ENCODE data around the gene PTPRG.

Gene PTPRG

DNA sequence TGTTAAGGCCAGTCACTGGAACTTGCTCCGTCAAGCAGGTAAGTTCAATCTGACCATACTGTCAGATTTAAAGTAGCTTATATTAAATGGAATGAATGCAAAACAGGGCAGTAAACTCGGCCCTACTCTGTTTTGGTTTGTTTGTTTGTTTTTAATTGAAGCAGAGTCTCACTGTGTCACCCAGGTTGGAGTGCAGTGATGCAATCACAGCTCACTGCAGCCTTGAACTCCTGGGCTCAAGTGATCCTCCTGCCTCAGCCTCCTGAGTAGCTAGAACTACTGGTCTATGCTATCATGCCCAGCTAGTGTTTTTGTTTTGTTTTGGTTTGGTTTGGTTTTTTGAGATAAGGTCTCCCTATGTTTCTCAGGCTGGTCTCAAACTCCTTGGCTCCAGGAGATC, 507.0 kb downstream of the PTPRG start:
- TF ChIP-seq EGR1 (IDR thresholded peaks at IDR 0.05) (no peak), EP300 (IDR thresholded peaks at IDR 0.05; ENCODE audit: borderline replicate concordance) (no peak), NFIC (IDR thresholded peaks at IDR 0.05) (no peak), RAD21 (IDR thresholded peaks at IDR 0.05; ENCODE audit: low read depth) (no peak), FOXM1 (IDR thresholded peaks at IDR 0.05; ENCODE audit: borderline replicate concordance, low read depth) (no peak), CREB1 (IDR thresholded peaks at IDR 0.05; ENCODE audit: low read depth) (no peak), TCF12 (IDR thresholded peaks at IDR 0.05; ENCODE audit: low read depth) (no peak), ZBTB7A (IDR thresholded peaks at IDR 0.05; ENCODE audit: low read depth) (no peak), YY1 (IDR thresholded peaks at IDR 0.05; ENCODE audit: low read depth) (no peak)
- TF ChIP-seq, protein P1, sequence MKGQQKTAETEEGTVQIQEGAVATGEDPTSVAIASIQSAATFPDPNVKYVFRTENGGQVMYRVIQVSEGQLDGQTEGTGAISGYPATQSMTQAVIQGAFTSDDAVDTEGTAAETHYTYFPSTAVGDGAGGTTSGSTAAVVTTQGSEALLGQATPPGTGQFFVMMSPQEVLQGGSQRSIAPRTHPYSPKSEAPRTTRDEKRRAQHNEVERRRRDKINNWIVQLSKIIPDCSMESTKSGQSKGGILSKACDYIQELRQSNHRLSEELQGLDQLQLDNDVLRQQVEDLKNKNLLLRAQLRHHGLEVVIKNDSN (IDR thresholded peaks at IDR 0.05): no peak
- TF ChIP-seq, protein P2, sequence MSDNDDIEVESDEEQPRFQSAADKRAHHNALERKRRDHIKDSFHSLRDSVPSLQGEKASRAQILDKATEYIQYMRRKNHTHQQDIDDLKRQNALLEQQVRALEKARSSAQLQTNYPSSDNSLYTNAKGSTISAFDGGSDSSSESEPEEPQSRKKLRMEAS (IDR thresholded peaks at IDR 0.05): no peak

DNA sequence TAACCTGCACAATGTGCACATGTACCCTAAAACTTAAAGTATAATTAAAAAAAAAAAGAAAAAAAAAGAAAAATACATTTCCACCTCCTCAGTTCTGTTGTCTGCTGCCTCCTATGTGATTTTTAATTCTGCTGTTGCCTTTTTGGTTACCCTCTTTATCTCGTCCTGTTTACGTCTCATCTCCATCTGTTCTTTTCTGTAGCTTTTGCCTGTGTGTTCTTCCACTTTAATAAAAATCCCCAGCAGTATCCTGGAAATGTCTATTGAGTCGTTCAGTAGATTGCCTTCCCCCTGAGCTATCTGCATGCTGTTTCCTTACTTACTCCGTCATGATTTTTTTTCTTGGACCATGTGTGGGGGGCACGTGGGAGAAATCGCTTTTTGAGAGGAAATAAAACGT, 509.5 kb downstream of the PTPRG start:
- TF ChIP-seq, protein P3, sequence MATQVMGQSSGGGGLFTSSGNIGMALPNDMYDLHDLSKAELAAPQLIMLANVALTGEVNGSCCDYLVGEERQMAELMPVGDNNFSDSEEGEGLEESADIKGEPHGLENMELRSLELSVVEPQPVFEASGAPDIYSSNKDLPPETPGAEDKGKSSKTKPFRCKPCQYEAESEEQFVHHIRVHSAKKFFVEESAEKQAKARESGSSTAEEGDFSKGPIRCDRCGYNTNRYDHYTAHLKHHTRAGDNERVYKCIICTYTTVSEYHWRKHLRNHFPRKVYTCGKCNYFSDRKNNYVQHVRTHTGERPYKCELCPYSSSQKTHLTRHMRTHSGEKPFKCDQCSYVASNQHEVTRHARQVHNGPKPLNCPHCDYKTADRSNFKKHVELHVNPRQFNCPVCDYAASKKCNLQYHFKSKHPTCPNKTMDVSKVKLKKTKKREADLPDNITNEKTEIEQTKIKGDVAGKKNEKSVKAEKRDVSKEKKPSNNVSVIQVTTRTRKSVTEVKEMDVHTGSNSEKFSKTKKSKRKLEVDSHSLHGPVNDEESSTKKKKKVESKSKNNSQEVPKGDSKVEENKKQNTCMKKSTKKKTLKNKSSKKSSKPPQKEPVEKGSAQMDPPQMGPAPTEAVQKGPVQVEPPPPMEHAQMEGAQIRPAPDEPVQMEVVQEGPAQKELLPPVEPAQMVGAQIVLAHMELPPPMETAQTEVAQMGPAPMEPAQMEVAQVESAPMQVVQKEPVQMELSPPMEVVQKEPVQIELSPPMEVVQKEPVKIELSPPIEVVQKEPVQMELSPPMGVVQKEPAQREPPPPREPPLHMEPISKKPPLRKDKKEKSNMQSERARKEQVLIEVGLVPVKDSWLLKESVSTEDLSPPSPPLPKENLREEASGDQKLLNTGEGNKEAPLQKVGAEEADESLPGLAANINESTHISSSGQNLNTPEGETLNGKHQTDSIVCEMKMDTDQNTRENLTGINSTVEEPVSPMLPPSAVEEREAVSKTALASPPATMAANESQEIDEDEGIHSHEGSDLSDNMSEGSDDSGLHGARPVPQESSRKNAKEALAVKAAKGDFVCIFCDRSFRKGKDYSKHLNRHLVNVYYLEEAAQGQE (IDR thresholded peaks at IDR 0.05; ENCODE audit: low read depth): no peak
- TF ChIP-seq NFIC (IDR thresholded peaks at IDR 0.05) (no peak), FOXM1 (IDR thresholded peaks at IDR 0.05; ENCODE audit: borderline replicate concordance, low read depth) (no peak), ZBTB7A (IDR thresholded peaks at IDR 0.05; ENCODE audit: low read depth) (no peak), TEAD4 (IDR thresholded peaks at IDR 0.05) (no peak), YY1 (IDR thresholded peaks at IDR 0.05; ENCODE audit: low read depth) (no peak), EP300 (IDR thresholded peaks at IDR 0.05; ENCODE audit: borderline replicate concordance) (no peak), CEBPB (IDR thresholded peaks at IDR 0.05) (no peak), TAF1 (IDR thresholded peaks at IDR 0.05; ENCODE audit: low read depth) (no peak)
- TF ChIP-seq, protein P1 (IDR thresholded peaks at IDR 0.05): no peak

DNA sequence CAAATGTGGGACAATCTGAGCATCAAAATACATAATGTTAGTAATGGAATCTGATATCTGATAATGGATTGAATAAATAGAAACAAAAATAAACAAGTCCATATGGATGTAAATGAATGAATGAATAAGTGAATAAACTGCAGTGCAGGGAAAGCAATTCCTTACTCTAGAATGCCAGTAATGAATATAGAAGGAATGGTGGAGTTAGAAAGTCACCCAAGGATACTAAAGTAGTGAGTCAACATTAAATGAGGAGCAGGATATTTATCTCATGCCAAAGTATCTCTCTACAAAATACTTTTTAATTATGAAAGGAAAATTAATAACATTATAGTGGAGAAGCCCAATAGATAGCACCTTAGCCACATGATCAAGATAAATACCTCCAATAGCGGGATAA, 511.7 kb downstream of the PTPRG start:
- TF ChIP-seq NFIC (IDR thresholded peaks at IDR 0.05): no peak
- TF ChIP-seq, protein P3 (IDR thresholded peaks at IDR 0.05; ENCODE audit: low read depth): no peak
- TF ChIP-seq TCF12 (IDR thresholded peaks at IDR 0.05; ENCODE audit: low read depth): no peak
- no peak for TF ChIP-seq YY1 (IDR thresholded peaks at IDR 0.05; ENCODE audit: low read depth)
- no peak for TF ChIP-seq TAF1 (IDR thresholded peaks at IDR 0.05; ENCODE audit: low read depth)
- no peak for TF ChIP-seq CEBPB (IDR thresholded peaks at IDR 0.05)
- no peak for TF ChIP-seq EP300 (IDR thresholded peaks at IDR 0.05; ENCODE audit: borderline replicate concordance)
- no peak for TF ChIP-seq CREB1 (IDR thresholded peaks at IDR 0.05; ENCODE audit: low read depth)
- TF ChIP-seq, protein P1 (IDR thresholded peaks at IDR 0.05): no peak
- TF ChIP-seq EGR1 (IDR thresholded peaks at IDR 0.05): no peak
- TF ChIP-seq ZBTB7A (IDR thresholded peaks at IDR 0.05; ENCODE audit: low read depth): no peak
- TF ChIP-seq, protein P2 (IDR thresholded peaks at IDR 0.05): no peak
- no peak for TF ChIP-seq TEAD4 (IDR thresholded peaks at IDR 0.05)
- TF ChIP-seq RAD21 (IDR thresholded peaks at IDR 0.05; ENCODE audit: low read depth): no peak
- TF ChIP-seq FOXM1 (IDR thresholded peaks at IDR 0.05; ENCODE audit: borderline replicate concordance, low read depth): no peak

DNA sequence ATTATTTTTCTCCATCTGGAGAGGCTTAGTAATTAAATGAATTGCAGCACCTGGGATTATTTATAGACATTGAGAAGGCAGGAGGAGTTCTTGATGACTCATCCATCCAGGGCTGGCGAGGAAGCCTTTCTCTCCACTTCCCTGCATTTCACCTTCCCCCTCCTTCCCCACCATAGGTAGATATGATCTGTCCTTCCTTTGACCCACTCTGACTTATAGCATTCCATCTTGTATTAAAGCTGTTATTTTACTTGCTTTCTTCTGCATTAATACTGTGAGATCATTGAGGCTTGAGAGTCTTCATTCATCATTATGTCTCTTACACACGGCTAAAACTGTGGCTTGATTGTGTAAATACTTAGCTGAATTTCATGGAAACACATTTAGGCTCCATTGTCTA, 523.2 kb downstream of the PTPRG start:
- TF ChIP-seq RAD21 (IDR thresholded peaks at IDR 0.05; ENCODE audit: low read depth) (no peak), EGR1 (IDR thresholded peaks at IDR 0.05) (no peak), NFIC (IDR thresholded peaks at IDR 0.05) (no peak), CEBPB (IDR thresholded peaks at IDR 0.05) (no peak), TEAD4 (IDR thresholded peaks at IDR 0.05) (no peak), EP300 (IDR thresholded peaks at IDR 0.05; ENCODE audit: borderline replicate concordance) (no peak)
- TF ChIP-seq, protein P3 (IDR thresholded peaks at IDR 0.05; ENCODE audit: low read depth): no peak
- TF ChIP-seq, protein P2 (IDR thresholded peaks at IDR 0.05): no peak
